Measurements from ENCODE around the gene RABIF.
"Not testable (repeated sequence)": the region's sequence is repeated elsewhere in the genome, so short reads cannot be mapped to it uniquely, and the experiment has no call there.

RABIF gene

GRCh38 chr1:202829223-202829622 lies 59.7 kb downstream of the RABIF start:
- not testable (repeated sequence) for DNase-seq

Measured in NK-92 treated with Interleukin-12 subunit alpha and Interleukin-12 subunit beta, amount 100 ng/mL, for 24 hours (cell line).